MG63 (cell line): ENCODE results near the gene CPLANE2. TPM values are rescaled to one million over a fixed set of nuclear protein-coding genes. Genes with fewer than 3 reads are reported as not detected.
"Not testable (repeated sequence)": the region's sequence is repeated elsewhere in the genome, so short reads cannot be mapped to it uniquely, and the experiment has no call there.

Experiments used
- DNase-seq: peaks from one replicate; pipeline ENCODE4 v3.0.0-alpha.2; 2020
- H3K27me3 ChIP-seq: fragments of 250-450 bp; sonication (Bioruptor Pico); 2 replicates; pipeline ENCODE4 v1.5.1; 2020; ENCODE audit warnings: mild to moderate bottlenecking, moderate library complexity
- H3K36me3 ChIP-seq: fragments of 250-450 bp; sonication (Bioruptor Pico); 2 replicates; pipeline ENCODE4 v1.5.1; 2020; ENCODE audit warnings: mild to moderate bottlenecking, moderate library complexity
- H3K4me3 ChIP-seq: fragments of 250-450 bp; sonication (Bioruptor Pico); 2 replicates; pipeline ENCODE4 v1.5.1; 2020; ENCODE audit warnings: mild to moderate bottlenecking, moderate library complexity
- H3K9me3 ChIP-seq: fragments of 250-450 bp; sonication (Bioruptor Pico); 2 replicates; pipeline ENCODE4 v1.5.1; 2020; ENCODE audit warnings: mild to moderate bottlenecking, moderate library complexity
- total RNA-seq: library from RNA; depleted of rRNA; stranded (reverse); fragments of >200 nt; shearing (Covaris generic); gene quantifications from 2 replicates; pipeline ENCODE4 v1.2.3, GENCODE V29; 2014; ENCODE audit warnings: low replicate concordance; rRNA removed

Gene CPLANE2, protein sequence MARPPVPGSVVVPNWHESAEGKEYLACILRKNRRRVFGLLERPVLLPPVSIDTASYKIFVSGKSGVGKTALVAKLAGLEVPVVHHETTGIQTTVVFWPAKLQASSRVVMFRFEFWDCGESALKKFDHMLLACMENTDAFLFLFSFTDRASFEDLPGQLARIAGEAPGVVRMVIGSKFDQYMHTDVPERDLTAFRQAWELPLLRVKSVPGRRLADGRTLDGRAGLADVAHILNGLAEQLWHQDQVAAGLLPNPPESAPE
- total RNA-seq: 2.7 and 5.1 TPM in 2 replicates

DNA sequence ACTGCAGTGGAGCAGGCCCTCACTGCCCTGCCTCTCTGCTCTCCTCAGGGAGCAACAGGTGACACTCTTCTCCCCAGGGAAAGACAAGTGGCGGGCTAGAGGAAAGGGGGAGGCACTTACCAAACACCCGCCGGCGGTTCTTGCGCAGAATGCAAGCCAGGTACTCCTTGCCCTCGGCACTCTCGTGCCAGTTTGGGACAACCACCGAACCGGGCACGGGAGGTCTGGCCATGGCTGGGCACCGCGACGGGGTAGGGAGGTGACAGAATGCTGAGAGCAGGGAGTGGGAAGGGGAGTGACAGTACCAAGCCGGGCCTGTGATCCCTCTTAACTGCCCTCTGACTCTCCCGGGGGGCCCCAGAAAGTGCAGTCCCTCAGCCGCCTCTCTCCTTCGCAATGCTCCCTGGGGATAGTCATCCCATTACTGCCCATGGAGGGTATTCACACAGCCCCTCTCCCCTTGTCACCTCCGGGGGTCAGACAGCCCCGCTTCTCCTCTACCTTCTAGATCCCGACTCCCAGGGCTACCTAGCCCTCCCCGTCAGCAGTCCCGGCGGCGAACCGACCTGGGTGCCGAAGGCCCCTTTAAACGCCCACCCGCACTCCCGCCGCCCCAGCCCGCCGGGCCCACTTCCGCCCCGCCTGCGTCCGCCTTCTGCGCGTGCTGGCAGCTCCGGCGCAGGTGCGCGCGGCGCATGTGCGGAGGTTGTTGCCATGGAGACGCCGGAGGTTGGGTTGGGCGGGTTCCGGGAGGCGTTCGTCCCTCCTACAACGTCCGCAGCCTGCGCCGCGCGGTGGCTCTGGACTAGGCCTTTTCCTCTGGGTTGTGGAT lies at the start of gene CPLANE2:
TSS of gene CPLANE2 (minus strand) at position 673 of the 832 bp plus-strand sequence. CDS start at position 232, 441 bp downstream.
- H3K36me3 ChIP-seq: no peaks in the 10 kb centered on the region
- H3K9me3 ChIP-seq: no peaks in the 10 kb centered on the region
- H3K27me3 ChIP-seq: no peaks in the 10 kb centered on the region
- peak; percentile 90 for DNase-seq
- peak within 1 kb of the TSS; percentile 47 for H3K4me3 ChIP-seq

DNA sequence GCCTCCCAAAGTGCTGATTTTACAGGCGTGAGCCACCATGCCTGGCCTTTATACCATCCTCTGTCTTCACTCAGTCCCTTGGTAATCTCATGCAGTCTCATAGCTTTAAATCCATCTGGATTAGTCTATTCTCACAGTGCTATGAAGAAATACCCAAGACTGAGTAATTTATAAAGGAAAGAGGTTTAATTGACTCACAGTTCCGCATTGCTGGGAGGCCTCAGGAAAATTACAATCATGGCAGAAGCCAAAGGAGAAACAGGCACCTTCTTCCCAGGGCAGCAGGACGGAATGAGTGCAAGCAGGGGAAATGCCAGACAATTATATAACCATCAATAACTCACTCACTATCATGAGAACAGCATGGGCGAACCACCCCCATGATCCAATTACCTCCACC lies 49.1 kb upstream of the CPLANE2 start:
- no peak overlapping the region for H3K4me3 ChIP-seq
- no peak for DNase-seq
- peaks cover 15% of the 10 kb centered on the region for H3K36me3 ChIP-seq

DNA sequence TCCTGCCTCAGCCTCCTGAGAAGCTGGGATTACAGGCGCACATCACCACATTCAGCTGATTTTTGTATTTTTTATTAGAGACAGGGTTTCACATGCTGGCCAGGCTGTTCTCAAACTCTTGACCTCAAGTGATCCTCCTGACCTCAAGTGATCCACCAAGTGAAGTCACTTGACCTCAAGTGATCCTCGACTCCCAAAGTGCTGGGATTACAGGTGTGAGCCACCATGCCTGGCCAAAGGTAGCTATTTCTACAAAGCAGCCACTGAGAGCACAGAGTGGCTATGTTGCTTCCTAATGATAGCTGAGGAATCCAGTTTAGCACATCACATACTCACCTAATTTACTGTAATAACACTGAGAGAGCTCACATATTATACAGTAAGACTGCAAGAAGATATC lies 44.8 kb upstream of the CPLANE2 start:
- H3K9me3 ChIP-seq: no peaks in the 10 kb centered on the region
- no peak for DNase-seq
- H3K36me3 ChIP-seq: peaks cover 7% of the 10 kb centered on the region; the same call in 1 of the 2 replicates
- H3K27me3 ChIP-seq: no peaks in the 10 kb centered on the region; the same call in 1 of the 2 replicates
- no peak overlapping the region for H3K4me3 ChIP-seq

More for the DNA sequence above, 49.1 kb upstream of the CPLANE2 start:
- Histone ChIP-seq H3K27me3 (no peaks in the 10 kb centered on the region), H3K9me3 (no peaks in the 10 kb centered on the region)

DNA sequence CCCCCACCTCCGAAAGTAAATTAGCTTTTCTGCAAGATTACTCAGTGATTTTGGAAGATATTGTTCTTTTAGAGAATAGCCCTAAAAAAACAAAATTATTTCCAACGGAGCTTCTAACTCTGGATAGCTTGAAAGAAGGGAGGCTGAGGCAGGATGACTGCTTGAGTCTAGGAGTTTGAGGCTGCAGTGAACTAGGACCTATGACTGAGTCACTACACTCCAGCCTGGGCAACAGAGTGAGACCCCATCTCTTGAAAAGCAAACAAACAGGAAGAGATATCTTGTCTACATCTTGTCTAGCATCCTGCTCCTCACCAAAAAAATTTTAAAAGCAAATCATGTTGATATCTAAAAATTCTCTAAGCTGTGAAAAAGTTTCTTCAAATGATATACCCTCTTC lies 42.2 kb upstream of the CPLANE2 start:
- Histone ChIP-seq H3K4me3 (no peak overlapping the region), H3K36me3 (peaks cover 2% of the 10 kb centered on the region; the same call in 1 of the 2 replicates), H3K9me3 (no peaks in the 10 kb centered on the region), H3K27me3 (no peaks in the 10 kb centered on the region; the same call in 1 of the 2 replicates)
- DNase-seq: no peak

DNA sequence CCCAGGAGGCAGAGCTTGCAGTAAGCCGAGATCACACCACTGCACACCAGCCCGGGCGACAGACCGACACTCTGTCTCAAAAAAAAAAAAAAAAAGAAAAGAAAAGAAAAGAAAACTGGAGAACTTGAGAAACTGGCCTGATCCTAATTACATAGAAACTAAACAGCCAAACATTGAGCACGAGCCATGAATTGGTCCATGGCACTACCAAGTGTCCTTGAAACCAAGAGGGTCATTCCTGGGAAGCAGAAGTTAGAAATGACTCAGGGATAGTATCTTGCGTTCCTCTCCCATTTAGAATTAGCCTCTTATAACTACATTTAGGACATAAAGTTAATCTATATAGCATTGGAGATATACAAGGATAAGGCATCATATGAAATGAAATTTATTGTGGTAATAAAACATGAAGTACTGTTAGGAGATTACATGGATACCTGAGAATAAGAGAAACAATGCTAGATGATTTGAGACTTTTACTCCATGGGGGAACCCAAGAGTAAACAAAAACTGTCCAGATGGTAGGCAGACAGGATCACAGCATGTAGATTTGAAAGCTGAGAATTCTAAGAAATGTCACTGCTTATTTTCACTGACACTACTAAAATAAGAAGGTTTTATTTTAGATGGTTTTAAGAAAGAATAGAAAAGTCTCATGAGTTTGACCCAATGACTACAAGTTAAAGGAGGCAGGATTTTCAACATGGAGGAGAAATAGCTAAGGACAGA lies 39.5 kb upstream of the CPLANE2 start:
- no peaks in the 10 kb centered on the region; the same call in 1 of the 2 replicates for H3K27me3 ChIP-seq
- H3K36me3 ChIP-seq: peaks cover 2% of the 10 kb centered on the region; the same call in 1 of the 2 replicates
- no peak for DNase-seq
- no peaks in the 10 kb centered on the region for H3K9me3 ChIP-seq
- H3K4me3 ChIP-seq: no peak overlapping the region

DNA sequence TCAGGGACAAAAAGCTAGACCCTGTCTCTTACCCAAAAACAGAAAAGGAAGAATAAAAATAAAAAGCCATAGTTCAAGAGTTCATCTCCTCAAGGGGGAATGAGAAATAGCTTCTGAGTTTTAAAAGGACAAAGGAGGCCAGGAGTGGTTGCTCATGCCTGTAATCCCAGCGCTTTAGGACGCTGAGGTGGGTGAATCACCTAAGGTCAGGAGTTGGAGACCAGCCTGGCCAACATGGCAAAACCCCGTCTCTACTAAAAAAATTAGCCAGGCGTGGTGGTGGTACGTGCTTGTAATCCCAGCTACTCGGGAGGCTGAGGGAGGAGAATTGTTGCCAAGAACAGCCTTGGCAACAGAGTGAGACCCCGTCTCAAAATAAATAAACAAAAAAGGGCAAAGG lies 38.6 kb upstream of the CPLANE2 start:
- H3K4me3 ChIP-seq: no peak overlapping the region
- H3K36me3 ChIP-seq: peaks cover 2% of the 10 kb centered on the region; the same call in 1 of the 2 replicates
- H3K27me3 ChIP-seq: no peaks in the 10 kb centered on the region; the same call in 1 of the 2 replicates
- H3K9me3 ChIP-seq: no peaks in the 10 kb centered on the region
- no peak for DNase-seq

DNA sequence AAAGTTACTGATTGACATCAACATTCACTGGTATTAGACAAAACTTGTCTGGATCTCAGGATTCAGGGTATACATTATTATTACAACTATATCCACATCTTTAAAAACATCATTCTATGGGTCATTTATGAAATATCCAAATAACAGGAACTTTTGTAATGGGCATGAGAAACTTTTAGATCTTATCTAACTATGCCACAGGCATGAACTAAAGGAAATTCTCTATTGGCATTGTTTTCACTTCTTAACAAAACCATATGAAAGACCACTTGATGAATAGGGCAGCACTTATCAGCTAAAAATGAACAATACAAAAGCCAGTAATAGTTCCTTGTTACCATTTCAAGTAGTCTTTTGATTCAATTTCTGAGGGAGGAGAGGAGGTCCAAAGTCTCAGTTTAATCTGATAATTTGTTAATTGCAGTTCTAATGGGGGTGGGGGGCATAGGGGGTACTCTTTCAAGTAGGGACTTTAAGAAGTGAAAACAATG lies 30.8 kb upstream of the CPLANE2 start:
- Histone ChIP-seq H3K36me3 (no peaks in the 10 kb centered on the region), H3K4me3 (no peak overlapping the region), H3K27me3 (no peaks in the 10 kb centered on the region), H3K9me3 (no peaks in the 10 kb centered on the region)
- DNase-seq: no peak

DNA sequence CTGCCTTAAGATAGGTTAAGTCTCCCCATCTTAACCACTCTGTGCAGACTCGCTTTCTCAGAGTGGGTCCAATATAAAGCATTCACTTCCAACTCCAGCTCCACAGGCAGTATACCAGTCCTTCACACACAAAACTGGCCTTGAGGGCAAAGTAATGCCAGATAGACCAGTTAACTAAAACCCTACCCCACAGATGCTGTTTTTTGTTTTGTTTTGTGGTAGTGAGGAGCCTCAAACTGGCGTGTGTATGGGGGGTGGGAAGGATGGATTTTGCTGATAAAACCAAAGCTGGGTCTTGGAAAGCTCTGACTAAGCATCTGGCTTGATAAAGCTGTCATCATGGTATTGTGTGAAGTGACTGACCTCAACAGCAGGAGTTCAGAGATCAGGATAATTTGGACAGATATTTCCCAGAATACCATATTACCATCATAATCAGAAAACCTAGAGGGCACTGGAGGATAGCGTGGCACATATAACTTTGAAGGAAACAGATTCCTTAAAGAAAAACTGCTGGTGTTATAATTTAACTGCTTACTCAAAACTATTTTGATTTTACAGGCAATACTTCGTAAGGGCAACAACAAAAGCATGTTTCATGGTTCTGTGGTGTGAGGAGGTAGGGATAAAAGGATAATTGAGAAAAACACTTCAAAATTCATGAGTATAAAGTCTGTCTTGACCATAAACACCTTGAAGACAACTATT lies 29.6 kb upstream of the CPLANE2 start:
- H3K36me3 ChIP-seq: no peaks in the 10 kb centered on the region
- no peaks in the 10 kb centered on the region for H3K27me3 ChIP-seq
- DNase-seq: no peak
- no peak overlapping the region for H3K4me3 ChIP-seq
- no peaks in the 10 kb centered on the region for H3K9me3 ChIP-seq

DNA sequence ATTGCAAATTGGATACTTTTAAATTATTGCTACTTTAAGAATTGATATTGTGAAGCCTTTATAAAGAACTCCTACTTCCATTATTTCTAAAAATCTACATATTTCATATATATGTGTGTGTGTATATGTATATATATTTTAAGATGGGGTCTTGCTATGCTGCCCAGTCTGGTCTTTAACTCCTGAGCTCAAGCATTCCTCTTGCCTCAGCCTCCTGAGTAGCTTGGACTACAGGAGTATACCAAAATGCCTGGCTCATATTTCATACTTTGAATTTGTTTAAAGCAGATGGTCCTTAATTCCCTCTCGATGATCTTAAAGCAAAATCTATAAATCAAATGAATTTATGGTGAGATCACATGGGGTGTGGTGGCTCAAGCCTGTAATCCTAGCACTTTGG lies 25.1 kb upstream of the CPLANE2 start:
- Histone ChIP-seq H3K9me3 (no peaks in the 10 kb centered on the region), H3K36me3 (no peaks in the 10 kb centered on the region; the same call in 1 of the 2 replicates), H3K4me3 (no peak overlapping the region), H3K27me3 (no peaks in the 10 kb centered on the region)
- no peak for DNase-seq

DNA sequence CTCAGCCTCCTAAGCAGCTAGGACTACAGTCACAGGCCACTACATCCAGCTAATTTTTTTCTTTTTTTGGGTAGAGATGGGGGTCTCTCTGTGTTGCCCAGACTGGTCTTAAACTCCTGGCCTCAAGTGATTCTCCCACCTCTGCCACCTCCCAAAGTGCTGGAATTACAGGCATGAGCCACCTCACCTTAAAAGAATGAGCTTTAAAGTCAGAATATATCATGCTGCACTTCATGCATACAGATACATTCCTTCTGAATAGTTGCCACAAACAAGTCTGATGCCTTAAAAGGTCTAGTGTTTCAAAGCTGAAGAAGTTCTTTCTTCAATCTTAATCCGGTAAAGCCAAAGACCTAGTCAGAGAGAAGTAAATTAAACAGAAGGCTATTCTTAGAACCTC lies 23.8 kb upstream of the CPLANE2 start:
- H3K4me3 ChIP-seq: no peak overlapping the region
- H3K36me3 ChIP-seq: peaks cover 5% of the 10 kb centered on the region
- no peaks in the 10 kb centered on the region for H3K27me3 ChIP-seq
- DNase-seq: no peak
- no peaks in the 10 kb centered on the region for H3K9me3 ChIP-seq

DNA sequence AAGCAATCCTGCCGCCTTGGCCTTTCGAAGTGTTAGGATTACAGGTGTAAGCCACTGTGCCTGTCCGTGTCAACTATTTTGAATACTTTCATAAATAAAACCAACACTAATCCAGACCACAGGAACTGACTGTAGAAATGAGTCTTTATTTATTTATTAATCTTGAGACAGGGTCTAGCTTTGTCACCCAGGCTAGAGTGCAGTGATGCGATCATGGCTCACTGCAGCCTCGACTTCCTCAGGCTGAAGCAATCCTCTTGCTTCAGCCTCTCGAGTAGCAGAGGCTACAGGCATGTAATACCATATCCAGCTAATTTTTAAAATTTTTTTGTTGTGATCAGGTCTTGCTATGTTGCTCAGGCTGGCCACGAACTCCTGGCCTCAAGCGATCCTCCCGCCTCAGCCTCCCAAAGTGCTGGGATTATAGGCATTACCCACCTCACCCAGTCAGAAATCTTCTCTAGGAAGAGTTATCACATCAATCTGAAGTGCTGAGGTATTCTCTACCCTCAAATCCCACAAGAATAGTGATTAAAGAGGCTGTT lies 21.7 kb upstream of the CPLANE2 start:
- no peaks in the 10 kb centered on the region for H3K9me3 ChIP-seq
- H3K36me3 ChIP-seq: peaks cover 9% of the 10 kb centered on the region
- H3K27me3 ChIP-seq: no peaks in the 10 kb centered on the region
- H3K4me3 ChIP-seq: no peak overlapping the region
- no peak for DNase-seq

DNA sequence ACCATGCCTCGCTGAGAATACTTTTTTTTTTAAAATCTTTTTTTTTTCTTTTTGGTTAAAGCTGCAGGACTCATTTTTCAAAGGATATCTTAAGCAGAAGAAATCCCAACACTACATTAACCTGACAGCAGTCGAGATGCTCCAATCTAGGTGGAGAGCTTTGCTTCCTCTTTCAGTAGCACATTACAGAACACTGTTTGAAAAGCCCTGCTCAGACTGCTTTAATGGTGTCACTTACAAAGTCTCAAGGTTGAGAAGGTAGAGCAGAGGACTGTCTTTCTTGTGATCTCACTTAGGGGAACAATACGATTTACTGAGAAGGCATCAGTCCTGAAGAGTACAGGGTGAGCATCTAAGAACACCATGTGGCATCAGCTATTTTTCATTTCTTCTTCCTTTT lies 21.0 kb upstream of the CPLANE2 start:
- DNase-seq: no peak
- no peaks in the 10 kb centered on the region for H3K9me3 ChIP-seq
- H3K36me3 ChIP-seq: peaks cover 16% of the 10 kb centered on the region
- no peaks in the 10 kb centered on the region for H3K27me3 ChIP-seq
- H3K4me3 ChIP-seq: no peak overlapping the region

DNA sequence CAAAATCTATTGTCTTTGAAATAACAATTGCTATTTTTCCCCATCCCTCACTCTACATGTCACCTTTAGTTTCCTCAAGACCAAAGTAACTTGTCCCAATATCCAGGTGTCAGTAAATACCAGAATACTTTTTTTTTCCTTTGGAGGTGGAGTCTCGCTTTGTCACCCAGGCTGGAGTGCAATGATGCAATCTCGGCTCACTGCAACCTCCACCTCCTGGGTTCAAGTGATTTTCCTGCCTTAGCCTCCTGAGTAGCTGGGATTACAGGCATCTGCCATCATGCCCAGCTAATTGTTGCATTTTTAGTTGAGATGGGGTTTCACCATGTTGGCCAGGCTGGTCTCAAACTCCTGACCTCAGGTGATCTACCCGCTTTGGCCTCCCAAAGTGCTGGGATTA lies 20.6 kb upstream of the CPLANE2 start:
- not testable (repeated sequence) for H3K9me3 ChIP-seq, DNase-seq, H3K27me3 ChIP-seq, H3K4me3 ChIP-seq
- peaks cover 20% of the 10 kb centered on the region for H3K36me3 ChIP-seq

DNA sequence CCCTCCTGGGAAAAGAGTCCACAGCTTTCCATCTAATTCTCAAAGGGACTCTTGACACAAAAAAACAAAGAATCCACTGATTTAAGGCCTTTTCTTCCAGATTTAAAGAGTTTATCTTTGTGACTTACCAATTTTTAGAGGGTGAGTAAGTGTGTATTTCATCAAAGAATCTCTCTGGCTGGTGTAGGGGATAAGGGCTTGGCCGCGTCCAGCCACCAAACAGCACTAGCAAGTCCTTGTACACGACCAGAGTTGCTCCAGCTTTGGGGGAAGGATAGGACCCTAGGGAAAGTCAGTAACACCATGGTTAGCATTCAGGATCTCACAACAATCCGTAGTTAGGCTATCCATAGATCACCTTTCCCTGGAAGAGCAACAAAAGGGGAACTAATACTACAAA lies 19.5 kb upstream of the CPLANE2 start:
- Histone ChIP-seq H3K27me3 (no peaks in the 10 kb centered on the region), H3K4me3 (no peak overlapping the region), H3K9me3 (no peaks in the 10 kb centered on the region), H3K36me3 (peaks cover 25% of the 10 kb centered on the region)
- DNase-seq: no peak

DNA sequence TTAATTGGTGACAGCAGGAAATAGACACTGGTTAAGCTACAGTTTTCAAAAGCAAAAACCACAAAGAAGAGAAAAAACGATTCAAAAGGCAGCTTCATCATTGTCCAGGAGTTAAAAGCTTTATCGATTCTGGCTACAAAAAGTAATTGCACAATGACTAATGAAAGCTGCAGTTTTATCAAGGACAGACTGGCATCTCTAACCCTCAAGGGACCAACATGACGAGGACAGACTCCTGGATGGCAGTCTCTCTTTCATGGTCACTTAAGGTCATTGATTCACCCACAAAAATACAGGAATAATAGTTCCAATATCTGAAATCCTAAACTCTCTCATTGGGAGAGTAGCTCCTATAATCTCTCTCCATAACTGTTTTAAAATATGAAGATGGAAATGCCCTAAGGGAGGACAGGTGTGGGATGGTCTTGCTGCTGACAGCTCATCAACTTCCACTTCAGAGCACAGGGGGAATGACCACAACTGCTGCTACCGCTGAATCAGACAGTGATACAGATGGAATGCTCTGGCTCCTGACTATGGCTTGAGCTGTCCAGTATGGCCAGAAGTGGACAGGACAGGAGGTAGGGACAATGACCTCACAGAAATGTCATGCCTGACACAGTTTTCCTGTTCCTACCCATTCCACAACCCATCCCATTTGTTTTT lies 17.4 kb upstream of the CPLANE2 start:
- Histone ChIP-seq H3K4me3 (no peak overlapping the region), H3K9me3 (no peaks in the 10 kb centered on the region), H3K36me3 (peaks cover 29% of the 10 kb centered on the region), H3K27me3 (no peaks in the 10 kb centered on the region)
- no peak for DNase-seq
